Endothelial cell of umbilical vein (primary cell): Measurements from ENCODE around the gene CNTFR.

Experiments
- EZH2 ChIP-seq: IDR thresholded peaks from 2 replicates; pipeline ENCODE4 v1.6.1; 2012; ENCODE audit warnings: borderline replicate concordance, low read depth, mild to moderate bottlenecking, moderate library complexity, low read length, inconsistent platforms; ENCODE audit not compliant: severe bottlenecking
- FOS ChIP-seq: IDR thresholded peaks from 2 replicates; pipeline ENCODE4 v1.6.1; 2011; ENCODE audit warnings: mild to moderate bottlenecking, low read length, moderate library complexity, borderline replicate concordance; ENCODE audit not compliant: insufficient read depth
- GATA2 ChIP-seq: IDR thresholded peaks from 2 replicates; pipeline ENCODE4 v1.7.0; 2011; ENCODE audit warnings: low read depth, mild to moderate bottlenecking, moderate library complexity, mixed read lengths, low read length; ENCODE audit not compliant: insufficient read length, insufficient read depth
- JUN ChIP-seq: IDR thresholded peaks from 2 replicates; pipeline ENCODE4 v1.6.1; 2011; ENCODE audit warnings: borderline replicate concordance, low read depth; ENCODE audit not compliant: insufficient read length, insufficient read depth
- MYC ChIP-seq: IDR thresholded peaks from one replicate; pipeline ENCODE4 v1.6.1; 2011; ENCODE audit warnings: mild to moderate bottlenecking, low read depth, low read length
- POLR2A ChIP-seq: IDR thresholded peaks from 2 replicates; pipeline ENCODE4 v1.6.1; 2012; ENCODE audit warnings: low read depth, mild to moderate bottlenecking, control low read depth, low read length
- POLR2AphosphoS5 ChIP-seq: IDR thresholded peaks from 2 replicates; pipeline ENCODE4 v1.6.1; 2012; ENCODE audit warnings: low read depth, mild to moderate bottlenecking, control low read depth, low read length, moderate library complexity; ENCODE audit not compliant: insufficient read depth
- TF ChIP-seq, protein P1 (sequence below): IDR thresholded peaks from 2 replicates; pipeline ENCODE4 v1.6.1; 2011; ENCODE audit not compliant: insufficient read depth, insufficient read length
- TF ChIP-seq, protein P2 (sequence below), 2 donors: IDR thresholded peaks; 1 replicate in 1 of 2; 2 replicates in 1 of 2; pipeline ENCODE4 v1.5.1; 2011; ENCODE audit warnings: low read length in 2 of 2, mild to moderate bottlenecking in 2 of 2, moderate library complexity in 2 of 2, control low read depth in 1 of 2, inconsistent platforms in 1 of 2, low read depth in 1 of 2; ENCODE audit not compliant: insufficient read depth in 1 of 2; ENCODE audit errors: extremely low read depth in 1 of 2

DNA sequence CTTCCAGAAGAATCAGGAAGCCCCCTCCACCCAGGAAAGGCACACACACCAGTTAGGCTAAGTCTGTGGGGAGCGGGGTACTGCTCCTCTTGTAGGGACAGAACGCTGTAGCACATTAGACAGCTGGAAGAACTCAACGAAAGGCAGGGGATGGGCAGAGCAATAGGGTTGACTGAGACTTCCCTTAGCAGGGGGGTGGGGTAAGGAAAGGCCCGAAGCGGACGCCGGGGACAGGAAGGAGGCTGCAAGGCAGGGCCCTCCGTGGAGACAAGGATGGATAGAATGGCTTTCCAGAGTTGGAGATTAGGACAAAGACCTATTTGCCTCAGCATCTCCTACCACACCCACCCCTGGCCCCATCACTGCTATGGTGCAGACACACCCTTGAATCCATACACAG lies 14.3 kb downstream of the CNTFR start:
- TF ChIP-seq POLR2AphosphoS5 (no peak), JUN (no peak), POLR2A (no peak), EZH2 (no peak), MYC (no peak), FOS (no peak), GATA2 (no peak)
- TF ChIP-seq, protein P1, sequence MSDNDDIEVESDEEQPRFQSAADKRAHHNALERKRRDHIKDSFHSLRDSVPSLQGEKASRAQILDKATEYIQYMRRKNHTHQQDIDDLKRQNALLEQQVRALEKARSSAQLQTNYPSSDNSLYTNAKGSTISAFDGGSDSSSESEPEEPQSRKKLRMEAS, result no peak
- TF ChIP-seq, protein P2, sequence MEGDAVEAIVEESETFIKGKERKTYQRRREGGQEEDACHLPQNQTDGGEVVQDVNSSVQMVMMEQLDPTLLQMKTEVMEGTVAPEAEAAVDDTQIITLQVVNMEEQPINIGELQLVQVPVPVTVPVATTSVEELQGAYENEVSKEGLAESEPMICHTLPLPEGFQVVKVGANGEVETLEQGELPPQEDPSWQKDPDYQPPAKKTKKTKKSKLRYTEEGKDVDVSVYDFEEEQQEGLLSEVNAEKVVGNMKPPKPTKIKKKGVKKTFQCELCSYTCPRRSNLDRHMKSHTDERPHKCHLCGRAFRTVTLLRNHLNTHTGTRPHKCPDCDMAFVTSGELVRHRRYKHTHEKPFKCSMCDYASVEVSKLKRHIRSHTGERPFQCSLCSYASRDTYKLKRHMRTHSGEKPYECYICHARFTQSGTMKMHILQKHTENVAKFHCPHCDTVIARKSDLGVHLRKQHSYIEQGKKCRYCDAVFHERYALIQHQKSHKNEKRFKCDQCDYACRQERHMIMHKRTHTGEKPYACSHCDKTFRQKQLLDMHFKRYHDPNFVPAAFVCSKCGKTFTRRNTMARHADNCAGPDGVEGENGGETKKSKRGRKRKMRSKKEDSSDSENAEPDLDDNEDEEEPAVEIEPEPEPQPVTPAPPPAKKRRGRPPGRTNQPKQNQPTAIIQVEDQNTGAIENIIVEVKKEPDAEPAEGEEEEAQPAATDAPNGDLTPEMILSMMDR (IDR thresholded peaks at IDR 0.05; ENCODE audit: extremely low read depth in 1 of 2, insufficient read depth in 1 of 2, low read depth in 1 of 2, low read length in 2 of 2), result no peak
